ENCODE measurements around the gene C2orf72. TPM values are rescaled to one million over a fixed set of nuclear protein-coding genes. Genes with fewer than 3 reads are reported as not detected.

The C2orf72 gene
- total RNA-seq (2022; extraction: Qiagen RNA extraction; ENCODE audit: low read depth): 5.3 to 8.1 TPM (median 6.5 TPM) in 5 replicates

GRCh38 chr2:231037202-231037730, at the start of gene C2orf72:
Gene C2orf72 (plus strand): TSS chr2:231037523. CDS start chr2:231037566, 43 bp downstream.

DNA sequence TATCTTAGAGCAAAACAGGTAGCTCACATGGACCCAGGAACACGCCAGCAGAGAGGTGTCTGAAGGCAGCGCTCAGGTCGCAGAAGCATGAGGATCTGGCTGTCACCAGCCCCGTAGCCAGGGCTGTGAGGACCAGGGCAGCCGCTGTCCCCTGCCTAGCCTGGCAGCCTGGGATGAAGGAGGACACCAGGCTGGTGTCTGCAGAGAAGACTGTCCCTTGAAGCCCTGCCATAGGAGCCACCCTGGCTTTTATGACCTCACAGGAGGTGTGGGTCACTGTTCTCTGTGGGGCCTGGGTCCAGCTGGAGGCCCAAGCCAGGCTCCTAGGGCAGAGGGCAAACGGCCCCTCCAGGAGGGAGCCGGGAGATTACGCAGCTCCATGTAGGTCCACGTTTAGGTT, 41.5 kb upstream of the C2orf72 start, which contains the start of gene SPATA3:
SPATA3 (plus strand) TSS at position 301 of the 400 bp plus-strand sequence. CDS start 113 bp downstream, outside the sequence.

DNA sequence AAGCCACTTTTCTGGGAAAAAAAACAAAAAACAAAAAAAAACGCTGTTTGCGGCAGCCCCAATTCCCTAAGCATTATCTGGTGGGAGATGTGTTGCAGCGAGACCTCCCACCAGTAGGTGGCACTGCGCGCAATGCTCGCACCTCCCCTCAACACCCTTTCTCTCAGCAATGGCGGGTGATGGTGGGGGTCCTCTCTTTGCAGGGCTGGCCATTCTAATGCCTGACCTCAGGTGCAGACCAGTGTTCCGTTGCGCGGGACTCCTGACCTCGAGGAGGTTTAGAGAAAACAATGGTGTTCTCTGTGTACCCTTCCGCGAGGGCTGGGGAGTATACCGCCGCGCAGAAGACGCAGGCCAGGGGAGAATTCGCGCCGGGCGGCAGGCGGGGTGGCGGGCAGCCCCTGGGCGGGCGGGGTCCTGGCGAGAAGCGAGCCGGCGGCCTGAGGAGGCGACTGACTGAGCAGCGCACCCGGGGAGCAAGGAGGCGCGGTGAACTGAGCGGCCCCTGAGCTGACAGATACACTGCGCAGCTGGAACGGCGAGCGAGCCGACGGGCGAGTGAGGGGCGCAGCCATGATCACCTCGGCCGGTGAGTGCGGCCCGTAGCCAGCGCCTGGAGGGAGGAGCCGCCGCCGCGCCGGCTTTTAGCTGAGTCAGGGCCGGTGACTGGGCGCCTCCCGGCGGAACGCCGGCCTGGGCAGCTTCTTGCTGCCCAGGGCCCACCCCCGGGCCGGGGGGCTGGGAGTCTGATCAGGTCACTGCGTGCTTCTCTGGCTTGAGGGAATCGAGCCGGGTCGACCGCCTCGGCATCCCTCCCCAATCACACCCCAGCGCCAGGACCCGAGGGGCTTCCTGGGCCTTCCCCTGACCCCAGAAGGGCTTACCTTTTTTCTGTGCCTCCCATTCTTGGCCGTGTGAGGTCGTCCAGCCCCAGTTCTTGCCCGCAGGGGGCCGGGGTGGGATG, 19.4 kb downstream of the C2orf72 start, which contains the start of gene PSMD1:
PSMD1 (plus strand) TSS at position 415 of the 964 bp plus-strand sequence; CDS start at position 574, 159 bp downstream.

Other genes starting within 250 kb of the C2orf72 start
- 61.4 to 83.0 TPM (median 80.4 TPM) in 5 replicates for gene ITM2C, start 172.6 kb upstream of the C2orf72 start, total RNA-seq (2022; extraction: Qiagen RNA extraction; ENCODE audit: low read depth)
- not detected in 5 replicates for gene GPR55, start 112.3 kb upstream of the C2orf72 start, total RNA-seq (2022; extraction: Qiagen RNA extraction; ENCODE audit: low read depth)
- not detected in 5 replicates for gene SPATA3, start 41.4 kb upstream of the C2orf72 start, total RNA-seq (2022; extraction: Qiagen RNA extraction; ENCODE audit: low read depth)
- 104 to 125 TPM (median 117 TPM) in 5 replicates for gene PSMD1, start 19.3 kb downstream of the C2orf72 start, total RNA-seq (2022; extraction: Qiagen RNA extraction; ENCODE audit: low read depth)
- not detected in 5 replicates for gene HTR2B, start 87.5 kb downstream of the C2orf72 start, total RNA-seq (2022; extraction: Qiagen RNA extraction; ENCODE audit: low read depth)
- gene ARMC9, start 161.1 kb downstream of the C2orf72 start, total RNA-seq (2022; extraction: Qiagen RNA extraction; ENCODE audit: low read depth): 12.9 to 21.5 TPM (median 16.3 TPM) in 5 replicates